ENCODE data around the gene OPN1LW. TPM values are rescaled to one million over a fixed set of nuclear protein-coding genes. Genes with fewer than 3 reads are reported as not detected.

The OPN1LW gene
- total and polyA plus RNA-seq, 2 of the 8 experiments (the other 6 are each of a cell fraction or from before 2014, with no cell fraction given): not detected

GRCh38 chrX:154115750-154116149 lies 28.3 kb upstream of the OPN1LW start:
- H2AK5ac ChIP-seq (ENCODE audit: low read depth, low read length): no peak overlapping the region
- H2BK12ac ChIP-seq (ENCODE audit: low read depth, low read length): no peak overlapping the region
- 89% methylated on average over 4 of the region's 5 CpGs; no CpG with 5 or more reads in 1 of the 2 experiments for WGBS, 2 experiments (ENCODE audit: extremely low coverage in 1 of 2, insufficient coverage in 1 of 2, insufficient read length in 1 of 2, insufficient replicate concordance in 2 of 2, low coverage in 1 of 2, low lambda C conversion rate in 2 of 2, missing lambda C conversion rate in 1 of 2)
- no peaks in the 10 kb centered on the region for H3K79me1 ChIP-seq (ENCODE audit: low read depth, low read length)
- H2BK15ac ChIP-seq (ENCODE audit: low read length): no peak overlapping the region
- no peaks in the 10 kb centered on the region for H3K27me3 ChIP-seq (replicated peaks in 1 of 4; ENCODE audit: control insufficient read depth in 3 of 4, extremely low read depth in 1 of 4, insufficient read depth in 3 of 4, low read length in 3 of 4)
- no peak overlapping the region for H3K4ac ChIP-seq (replicated peaks; ENCODE audit: insufficient read length, low read depth, low read length)
- H4K8ac ChIP-seq (ENCODE audit: extremely low read depth, insufficient read depth, low read length): no peak overlapping the region
- H2BK5ac ChIP-seq (ENCODE audit: low read depth, low read length): no peak overlapping the region
- no peak overlapping the region for H2BK120ac ChIP-seq (replicated peaks; ENCODE audit: low read depth, low read length)
- H3K14ac ChIP-seq (ENCODE audit: insufficient read length): no peak overlapping the region
- H3K4me3 ChIP-seq (ENCODE audit: extremely low read depth in 1 of 4, insufficient read depth in 2 of 4, low read depth in 3 of 4, low read length in 4 of 4): no peak overlapping the region
- peaks cover 0 to 4% (median 0%) of the 10 kb centered on the region in 4 experiments; a peak in 1 of 7 replicates for H3K4me1 ChIP-seq (replicated peaks in 1 of 4; ENCODE audit: control insufficient read depth in 3 of 4, insufficient read depth in 4 of 4, low read length in 3 of 4)
- H4K91ac ChIP-seq (replicated peaks; ENCODE audit: insufficient read length, low read length): no peak overlapping the region
- no peak overlapping the region for H3K56ac ChIP-seq (replicated peaks; ENCODE audit: insufficient read length, low read depth, low read length)
- no peak overlapping the region for H3K4me2 ChIP-seq (ENCODE audit: insufficient read depth in 1 of 2, low read depth in 2 of 2, low read length in 2 of 2)
- H2AFZ ChIP-seq (ENCODE audit: low read length): no peak overlapping the region
- no peaks in the 10 kb centered on the region for H3K9me3 ChIP-seq (ENCODE audit: insufficient read depth in 2 of 2, low read depth in 1 of 2, low read length in 1 of 2)
- H2BK20ac ChIP-seq (ENCODE audit: low read length): no peak overlapping the region
- no peak overlapping the region for H3K23ac ChIP-seq (ENCODE audit: insufficient read length)
- no peak for DNase-seq (ENCODE audit: low read depth in 1 of 2, low spot score in 2 of 2)
- H3K79me2 ChIP-seq (ENCODE audit: control insufficient read depth in 1 of 2, insufficient read depth in 2 of 2, low read length in 2 of 2): no peaks in the 10 kb centered on the region
- H3K23me2 ChIP-seq (ENCODE audit: low read depth, low read length): no peaks in the 10 kb centered on the region
- no peaks in the 10 kb centered on the region for H4K20me1 ChIP-seq (replicated peaks in 1 of 2; ENCODE audit: control insufficient read depth in 1 of 2, insufficient read depth in 2 of 2, low read length in 2 of 2)
- POLR2A ChIA-PET (ENCODE audit: partially characterized antibody): interaction anchor here (0.6 kb wide), 1 partner anchor 369 kb away, joined by 3 read pairs; no protein-coding TSS in a partner anchor
- no peak overlapping the region for H3K27ac ChIP-seq (ENCODE audit: low read depth, low read length)
- FAIRE-seq: no peak
- H3K9ac ChIP-seq (replicated peaks in 1 of 4; ENCODE audit: extremely low read depth in 1 of 4, low read depth in 3 of 4, low read length in 3 of 4): no peak overlapping the region
- H3K18ac ChIP-seq (ENCODE audit: extremely low read depth, low read length): no peak overlapping the region
- no peak overlapping the region for H4K5ac ChIP-seq (ENCODE audit: insufficient read length, low read depth, low read length)
- CTCF ChIA-PET (ENCODE audit: partially characterized antibody): interaction anchor here (1.0 kb wide), 1 partner anchor 64 kb away, joined by 4 read pairs; no protein-coding TSS in a partner anchor
- no peaks in the 10 kb centered on the region for H3K36me3 ChIP-seq (ENCODE audit: control insufficient read depth in 2 of 4, insufficient read depth in 4 of 4, low read length in 3 of 4)
- TF ChIP-seq MAFK (IDR thresholded peaks at IDR 0.05; ENCODE audit: low read depth, low read length): no peak
- no peak for TF ChIP-seq KDM1A (IDR thresholded peaks at IDR 0.05; ENCODE audit: borderline replicate concordance, low read length)
- TF ChIP-seq EZH2 (IDR thresholded peaks at IDR 0.05; ENCODE audit: low read depth, low read length, severe bottlenecking): no peak
- TF ChIP-seq FOSL1 (IDR thresholded peaks at IDR 0.05; ENCODE audit: insufficient read depth, low read depth, low read length): no peak
- TF ChIP-seq EP300 (IDR thresholded peaks at IDR 0.05; ENCODE audit: borderline replicate concordance in 1 of 2, low read depth in 2 of 2, low read length in 2 of 2): no peak
- no peak for TF ChIP-seq CTBP2 (IDR thresholded peaks at IDR 0.05; ENCODE audit: borderline replicate concordance, insufficient read depth, insufficient read length, low read length)
- no peak for TF ChIP-seq HDAC2 (IDR thresholded peaks at IDR 0.05; ENCODE audit: borderline replicate concordance in 1 of 2, low read depth in 2 of 2, low read length in 2 of 2)
- TF ChIP-seq SP1 (IDR thresholded peaks at IDR 0.05; ENCODE audit: low read depth, low read length): no peak
- TF ChIP-seq SP2 (IDR thresholded peaks at IDR 0.05; ENCODE audit: low read length): no peak
- TF ChIP-seq SP4 (IDR thresholded peaks at IDR 0.05; ENCODE audit: low read length): no peak
- TF ChIP-seq, protein P1, sequence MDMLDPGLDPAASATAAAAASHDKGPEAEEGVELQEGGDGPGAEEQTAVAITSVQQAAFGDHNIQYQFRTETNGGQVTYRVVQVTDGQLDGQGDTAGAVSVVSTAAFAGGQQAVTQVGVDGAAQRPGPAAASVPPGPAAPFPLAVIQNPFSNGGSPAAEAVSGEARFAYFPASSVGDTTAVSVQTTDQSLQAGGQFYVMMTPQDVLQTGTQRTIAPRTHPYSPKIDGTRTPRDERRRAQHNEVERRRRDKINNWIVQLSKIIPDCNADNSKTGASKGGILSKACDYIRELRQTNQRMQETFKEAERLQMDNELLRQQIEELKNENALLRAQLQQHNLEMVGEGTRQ (IDR thresholded peaks at IDR 0.05; ENCODE audit: low read length): no peak
- TF ChIP-seq NANOG (IDR thresholded peaks at IDR 0.05; ENCODE audit: insufficient read depth, low read depth, low read length, poor library complexity, severe bottlenecking): no peak
- TF ChIP-seq POU5F1 (IDR thresholded peaks at IDR 0.05; ENCODE audit: low read depth, low read length): no peak

Measured in H1 (cell line).